IMR-90 (cell line): ENCODE data around the gene PTPN4. TPM values are rescaled to one million over a fixed set of nuclear protein-coding genes. Genes with fewer than 3 reads are reported as not detected.

ENCODE experiments used
- ATAC-seq: fragments of 200-7000 bp; cut with Tn5 transposase; 2 replicates; pipeline ENCODE4 v1.9.1; 2020; ENCODE audit warnings: low read depth, mild to moderate bottlenecking, moderate library complexity
- BruUV-seq: library from RNA; stranded (reverse); fragments of 400-500 nt; replicated peaks from 2 replicates; lab custom pipeline; 2021; lab: Mats Ljungman, UMichigan
- CTCF ChIA-PET: fragments of 300-600 bp; formaldehyde crosslinking; extraction: SDS; loops from one replicate; lab custom pipeline; 2021; ENCODE audit warnings: antibody characterized with exemption; lab: Yijun Ruan, JAX
- POLR2A ChIA-PET: fragments of 300-600 bp; sonication (Branson Sonifier 250); formaldehyde crosslinking; loops from one replicate; lab custom pipeline; 2022; ENCODE audit warnings: antibody characterized with exemption; ENCODE audit not compliant: unreplicated experiment; lab: Charles Lee
- DNase-seq: peaks from one replicate; pipeline ENCODE4 v3.0.0; 2013
- H2AFZ ChIP-seq: replicated peaks from 2 replicates; pipeline ENCODE3; 2013; ENCODE audit warnings: low read length, mild to moderate bottlenecking; ENCODE audit not compliant: poor library complexity
- H2AK5ac ChIP-seq: 2 replicates; pipeline ENCODE4 v1.6.1; 2013; ENCODE audit warnings: low read depth, low read length, inconsistent platforms
- H2AK9ac ChIP-seq: replicated peaks from 2 replicates; pipeline ENCODE3; 2013; ENCODE audit warnings: mild to moderate bottlenecking, low read depth, low read length, moderate library complexity; ENCODE audit not compliant: poor library complexity
- H2BK120ac ChIP-seq: 2 replicates; pipeline ENCODE4 v1.6.1; 2013; ENCODE audit warnings: low read depth, low read length, inconsistent platforms
- H2BK15ac ChIP-seq: 3 replicates; pipeline ENCODE4 v1.6.1; 2013; ENCODE audit warnings: low read depth, low read length, inconsistent platforms
- H2BK20ac ChIP-seq: 2 replicates; pipeline ENCODE4 v1.6.1; 2013; ENCODE audit warnings: low read depth, mild to moderate bottlenecking, inconsistent platforms, low read length, moderate library complexity
- H2BK5ac ChIP-seq: 2 replicates; pipeline ENCODE4 v1.6.1; 2013; ENCODE audit warnings: mild to moderate bottlenecking, low read depth, low read length, inconsistent platforms; ENCODE audit not compliant: poor library complexity, severe bottlenecking
- H3K14ac ChIP-seq: replicated peaks from 2 replicates; pipeline ENCODE4 v1.6.1; 2013; ENCODE audit warnings: low read depth, low read length, inconsistent platforms
- H3K18ac ChIP-seq: 2 replicates; pipeline ENCODE4 v1.6.1; 2013; ENCODE audit warnings: low read depth, low read length, control low read depth
- H3K23ac ChIP-seq: 2 replicates; pipeline ENCODE4 v1.6.1; 2013; ENCODE audit warnings: low read depth, low read length, inconsistent platforms
- H3K27ac ChIP-seq: 2 replicates; pipeline ENCODE4 v1.5.1; 2013; ENCODE audit warnings: mild to moderate bottlenecking, control low read depth, low read length; ENCODE audit not compliant: insufficient read depth
- H3K27me3 ChIP-seq: 2 replicates; pipeline ENCODE4 v1.6.1; 2013; ENCODE audit warnings: low read length; ENCODE audit not compliant: control insufficient read depth, insufficient read depth
- H3K36me3 ChIP-seq: 2 replicates; pipeline ENCODE4 v1.6.1; 2013; ENCODE audit warnings: low read length, mixed read lengths; ENCODE audit not compliant: control insufficient read depth, insufficient read depth
- H3K4ac ChIP-seq: 2 replicates; pipeline ENCODE4 v1.6.1; 2013; ENCODE audit warnings: low read depth, low read length, inconsistent platforms
- H3K4me1 ChIP-seq: 2 replicates; pipeline ENCODE4 v1.6.1; 2013; ENCODE audit warnings: low read length, mixed read lengths; ENCODE audit not compliant: control insufficient read depth, insufficient read depth
- H3K4me2 ChIP-seq: 2 replicates; pipeline ENCODE4 v1.6.1; 2013; ENCODE audit warnings: low read depth, mild to moderate bottlenecking, control low read depth, low read length, moderate library complexity
- H3K4me3 ChIP-seq: 2 replicates; pipeline ENCODE4 v1.5.1; 2013; ENCODE audit warnings: low read depth, mild to moderate bottlenecking, control low read depth, low read length, moderate library complexity; ENCODE audit not compliant: insufficient read depth
- H3K56ac ChIP-seq: 2 replicates; pipeline ENCODE4 v1.6.1; 2013; ENCODE audit warnings: low read length, inconsistent platforms; ENCODE audit not compliant: insufficient read depth; ENCODE audit errors: extremely low read depth
- H3K79me1 ChIP-seq, 2 experiments: 2 replicates each; pipeline ENCODE4 v1.6.1; 2013; ENCODE audit warnings: low read length in 2 of 2, inconsistent platforms in 1 of 2, low read depth in 1 of 2
- H3K9ac ChIP-seq: 2 replicates; pipeline ENCODE4 v1.6.1; 2013; ENCODE audit warnings: low read depth, low read length, control low read depth
- H3K9me1 ChIP-seq: 2 replicates; pipeline ENCODE4 v1.6.1; 2013; ENCODE audit warnings: low read length, inconsistent platforms; ENCODE audit not compliant: insufficient read depth
- H3K9me3 ChIP-seq: 2 replicates; pipeline ENCODE4 v1.6.1; 2013; ENCODE audit warnings: low read length; ENCODE audit not compliant: control insufficient read depth, insufficient read depth
- H4K20me1 ChIP-seq: 2 replicates; pipeline ENCODE4 v1.6.1; 2013; ENCODE audit warnings: low read length, inconsistent platforms; ENCODE audit not compliant: insufficient read depth
- H4K5ac ChIP-seq: 2 replicates; pipeline ENCODE4 v1.6.1; 2013; ENCODE audit warnings: mild to moderate bottlenecking, low read depth, low read length, control low read depth
- H4K8ac ChIP-seq, 2 experiments: 2 replicates each; pipeline ENCODE4 v1.6.1; 2013; ENCODE audit warnings: low read depth in 2 of 2, low read length in 2 of 2, control low read depth in 1 of 2, inconsistent platforms in 1 of 2
- H4K91ac ChIP-seq: 2 replicates; pipeline ENCODE4 v1.6.1; 2013; ENCODE audit warnings: low read depth, low read length, inconsistent platforms; ENCODE audit not compliant: insufficient read depth
- BHLHE40 ChIP-seq: fragments of 150-350 bp; IDR thresholded peaks from 2 replicates; pipeline ENCODE4 v1.6.1; 2016; ENCODE audit warnings: mild to moderate bottlenecking, low read depth, low read length
- CEBPB ChIP-seq: IDR thresholded peaks from 2 replicates; pipeline ENCODE4 v1.6.1; 2012; ENCODE audit warnings: low read depth, low read length, improper control_type of control experiment
- CHD1 ChIP-seq: IDR thresholded peaks from 2 replicates; pipeline ENCODE4 v1.6.1; 2012; ENCODE audit warnings: low read depth, low read length, improper control_type of control experiment
- CTCF ChIP-seq: conservative IDR thresholded peaks from 2 replicates; pipeline ENCODE4 v1.5.1; 2012; ENCODE audit warnings: mild to moderate bottlenecking, low read depth, low read length, improper control_type of control experiment
- FOS ChIP-seq: fragments of 150-350 bp; IDR thresholded peaks from 2 replicates; pipeline ENCODE4 v1.6.1; 2016; ENCODE audit warnings: low read depth, low read length
- MAFK ChIP-seq: IDR thresholded peaks from 2 replicates; pipeline ENCODE4 v1.6.1; 2012; ENCODE audit warnings: low read depth, low read length, improper control_type of control experiment
- MAZ ChIP-seq: IDR thresholded peaks from 2 replicates; pipeline ENCODE4 v1.6.1; 2012; ENCODE audit warnings: low read depth, mild to moderate bottlenecking, low read length, improper control_type of control experiment, moderate library complexity, borderline replicate concordance
- MXI1 ChIP-seq: IDR thresholded peaks from 2 replicates; pipeline ENCODE4 v1.6.1; 2012; ENCODE audit warnings: low read depth, mild to moderate bottlenecking, low read length, moderate library complexity, borderline replicate concordance
- NFE2L2 ChIP-seq: fragments of 150-350 bp; IDR thresholded peaks from 2 replicates; pipeline ENCODE4 v1.6.1; 2016; ENCODE audit warnings: low read depth, mild to moderate bottlenecking, low read length
- POLR2A ChIP-seq: IDR thresholded peaks from 2 replicates; pipeline ENCODE4 v1.6.1; 2012; ENCODE audit warnings: mild to moderate bottlenecking, low read depth, low read length
- RAD21 ChIP-seq: IDR thresholded peaks from 2 replicates; pipeline ENCODE4 v1.6.1; 2012; ENCODE audit warnings: low read length, improper control_type of control experiment
- RCOR1 ChIP-seq: IDR thresholded peaks from 2 replicates; pipeline ENCODE4 v1.6.1; 2012; ENCODE audit warnings: mild to moderate bottlenecking, low read length, improper control_type of control experiment; ENCODE audit not compliant: insufficient replicate concordance
- RFX5 ChIP-seq: IDR thresholded peaks from 2 replicates; pipeline ENCODE4 v1.8.0; 2012; ENCODE audit warnings: low read depth, mild to moderate bottlenecking, low read length, moderate library complexity
- SMC3 ChIP-seq: fragments of 150-350 bp; IDR thresholded peaks from 2 replicates; pipeline ENCODE4 v1.6.1; 2016; ENCODE audit warnings: low read depth, mild to moderate bottlenecking, antibody characterized with exemption, low read length, moderate library complexity
- WGBS, 2 experiments: methylation state at CpG; one replicate each; pipeline versions ENCODE4 v1.1.5 to v1.1.7; 2013; ENCODE audit warnings: missing lambda C conversion rate in 2 of 2; ENCODE audit not compliant: insufficient read length in 1 of 2; ENCODE audit errors: extremely low coverage in 2 of 2; 5-methylcytosine and 5-hydroxymethylcytosine counted together
- dilution Hi-C: fragments of 300-500 bp; cut with HindIII; formaldehyde crosslinking; loops from one replicate; pipeline ENCODE4 v1.14.3; 2018; ENCODE audit warnings: low sequenced_read_pairs; ENCODE audit not compliant: unreplicated experiment
- in situ Hi-C: fragments of 300-500 bp; cut with MboI; formaldehyde crosslinking; loops from 3 replicates; pipeline ENCODE4 v1.14.3; 2019; ENCODE audit warnings: low sequenced_read_pairs, inconsistent platforms, mixed read lengths
- intact Hi-C: fragments of 100-400 bp; cut with micrococcal nuclease; formaldehyde crosslinking; loops from 2 replicates; pipeline ENCODE4 v1.10.0; 2022
- polyA plus RNA-seq, 3 experiments: library from polyadenylated mRNA; depleted of rRNA; stranded (reverse); fragments of >200 nt; gene quantifications; 2 replicates each; pipeline ENCODE4 v1.2.3, GENCODE V29; 2012; ENCODE audit warnings: low replicate concordance in 1 of 3
- total RNA-seq: library from RNA; depleted of rRNA; stranded (reverse); fragments of >200 nt; gene quantifications from 2 replicates; pipeline ENCODE4 v1.2.3, GENCODE V29; 2012
- TF ChIP-seq, protein P1 (sequence below): fragments of 150-350 bp; IDR thresholded peaks from 2 replicates; pipeline ENCODE4 v1.6.1; 2016; ENCODE audit warnings: low read depth, mild to moderate bottlenecking, low read length, moderate library complexity, borderline replicate concordance
- TF ChIP-seq, protein P2 (sequence below): fragments of 150-350 bp; IDR thresholded peaks from 2 replicates; pipeline ENCODE4 v1.6.1; 2017; ENCODE audit warnings: mild to moderate bottlenecking, antibody characterized with exemption, low read length, low read depth

PTPN4 gene
- total and polyA plus RNA-seq, 2 of the 4 experiments (the other 2 are of a cell fraction): 2.9 to 19.2 TPM

DNA sequence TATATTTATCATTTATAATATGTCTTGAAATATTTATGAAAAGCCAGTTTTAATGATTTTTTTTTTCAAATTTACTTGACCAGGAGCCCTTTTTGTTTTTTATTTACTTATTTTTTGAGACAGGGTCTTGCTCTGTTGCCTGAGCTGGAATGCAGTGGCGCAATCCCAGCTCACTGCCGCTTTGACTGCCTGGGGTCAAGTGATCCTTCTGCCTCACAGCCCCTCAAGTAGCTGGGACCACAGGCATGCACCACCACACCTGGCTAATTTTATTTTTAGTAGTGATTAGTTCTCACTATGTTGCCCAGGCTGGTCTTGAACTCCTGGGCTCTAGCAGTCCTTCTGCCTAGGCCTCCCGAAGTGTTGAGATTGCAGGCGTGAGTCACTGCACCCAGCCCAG is 258.8 kb downstream of the PTPN4 start:
- Histone ChIP-seq H2BK5ac (no peak overlapping the region), H3K27ac (no peak overlapping the region), H3K36me3 (no peaks in the 10 kb centered on the region), H4K20me1 (peaks cover 4% of the 10 kb centered on the region; the same call in 1 of the 2 replicates), H4K5ac (no peak overlapping the region), H4K8ac (no peak overlapping the region), H3K4me3 (no peak overlapping the region), H2BK20ac (no peak overlapping the region), H3K23ac (no peak overlapping the region), H3K27me3 (no peaks in the 10 kb centered on the region), H4K91ac (no peak overlapping the region), H2BK120ac (no peak overlapping the region), H2AK5ac (no peak overlapping the region), H3K14ac (no peak overlapping the region), H3K4me1 (peaks cover 4% of the 10 kb centered on the region; the same call in 1 of the 2 replicates), H3K18ac (no peak overlapping the region), H2AK9ac (no peak overlapping the region), H3K9me3 (no peaks in the 10 kb centered on the region), H3K4ac (no peak overlapping the region), H3K9me1 (no peaks in the 10 kb centered on the region), H2BK15ac (no peak overlapping the region), H2AFZ (no peak overlapping the region), H3K79me1 (peaks cover 8 to 30% of the 10 kb centered on the region in 2 experiments), H3K4me2 (no peak overlapping the region), H3K56ac (no peak overlapping the region), H3K9ac (no peak overlapping the region)
- ATAC-seq (no peak), DNase-seq (no peak)
- BruUV-seq: no TSS peak
- ChIA-PET POLR2A (interaction anchor here (0.7 kb wide), 1 partner anchor 39 kb away, joined by 3 read pairs; no protein-coding TSS in a partner anchor), CTCF (interaction anchor here (0.7 kb wide), 1 partner anchor 150 kb away, joined by 3 read pairs; no protein-coding TSS in a partner anchor)
- intact Hi-C loops (no loop called here), in situ Hi-C loops (no loop called here), dilution Hi-C loops (no loop called here)
- 100% methylated on average over 1 of the region's 4 CpGs; no CpG with 5 or more reads in 1 of the 2 experiments for WGBS, 2 experiments
- no peak for TF ChIP-seq RCOR1
- TF ChIP-seq BHLHE40: no peak
- TF ChIP-seq, protein P1, sequence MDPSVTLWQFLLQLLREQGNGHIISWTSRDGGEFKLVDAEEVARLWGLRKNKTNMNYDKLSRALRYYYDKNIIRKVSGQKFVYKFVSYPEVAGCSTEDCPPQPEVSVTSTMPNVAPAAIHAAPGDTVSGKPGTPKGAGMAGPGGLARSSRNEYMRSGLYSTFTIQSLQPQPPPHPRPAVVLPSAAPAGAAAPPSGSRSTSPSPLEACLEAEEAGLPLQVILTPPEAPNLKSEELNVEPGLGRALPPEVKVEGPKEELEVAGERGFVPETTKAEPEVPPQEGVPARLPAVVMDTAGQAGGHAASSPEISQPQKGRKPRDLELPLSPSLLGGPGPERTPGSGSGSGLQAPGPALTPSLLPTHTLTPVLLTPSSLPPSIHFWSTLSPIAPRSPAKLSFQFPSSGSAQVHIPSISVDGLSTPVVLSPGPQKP: no peak
- TF ChIP-seq MAFK: no peak
- no peak for TF ChIP-seq MXI1
- no peak for TF ChIP-seq RFX5
- no peak for TF ChIP-seq CHD1
- no peak for TF ChIP-seq RAD21
- no peak for TF ChIP-seq SMC3
- no peak for TF ChIP-seq CEBPB
- TF ChIP-seq FOS: no peak
- TF ChIP-seq, protein P2, sequence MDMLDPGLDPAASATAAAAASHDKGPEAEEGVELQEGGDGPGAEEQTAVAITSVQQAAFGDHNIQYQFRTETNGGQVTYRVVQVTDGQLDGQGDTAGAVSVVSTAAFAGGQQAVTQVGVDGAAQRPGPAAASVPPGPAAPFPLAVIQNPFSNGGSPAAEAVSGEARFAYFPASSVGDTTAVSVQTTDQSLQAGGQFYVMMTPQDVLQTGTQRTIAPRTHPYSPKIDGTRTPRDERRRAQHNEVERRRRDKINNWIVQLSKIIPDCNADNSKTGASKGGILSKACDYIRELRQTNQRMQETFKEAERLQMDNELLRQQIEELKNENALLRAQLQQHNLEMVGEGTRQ: no peak
- no peak for TF ChIP-seq MAZ
- TF ChIP-seq CTCF: no peak
- TF ChIP-seq POLR2A: no peak
- TF ChIP-seq NFE2L2: no peak
